Putamen (tissue), 1 donor: ENCODE measurements around the gene ABCG1.
A peak's percentile ranks its signal among the peaks of the same experiment; 100 is the strongest.

Experiments
- DNase-seq: peaks from one replicate; pipeline ENCODE4 v3.0.0-alpha.2; 2016; ENCODE audit warnings: low spot score

Gene ABCG1

DNA sequence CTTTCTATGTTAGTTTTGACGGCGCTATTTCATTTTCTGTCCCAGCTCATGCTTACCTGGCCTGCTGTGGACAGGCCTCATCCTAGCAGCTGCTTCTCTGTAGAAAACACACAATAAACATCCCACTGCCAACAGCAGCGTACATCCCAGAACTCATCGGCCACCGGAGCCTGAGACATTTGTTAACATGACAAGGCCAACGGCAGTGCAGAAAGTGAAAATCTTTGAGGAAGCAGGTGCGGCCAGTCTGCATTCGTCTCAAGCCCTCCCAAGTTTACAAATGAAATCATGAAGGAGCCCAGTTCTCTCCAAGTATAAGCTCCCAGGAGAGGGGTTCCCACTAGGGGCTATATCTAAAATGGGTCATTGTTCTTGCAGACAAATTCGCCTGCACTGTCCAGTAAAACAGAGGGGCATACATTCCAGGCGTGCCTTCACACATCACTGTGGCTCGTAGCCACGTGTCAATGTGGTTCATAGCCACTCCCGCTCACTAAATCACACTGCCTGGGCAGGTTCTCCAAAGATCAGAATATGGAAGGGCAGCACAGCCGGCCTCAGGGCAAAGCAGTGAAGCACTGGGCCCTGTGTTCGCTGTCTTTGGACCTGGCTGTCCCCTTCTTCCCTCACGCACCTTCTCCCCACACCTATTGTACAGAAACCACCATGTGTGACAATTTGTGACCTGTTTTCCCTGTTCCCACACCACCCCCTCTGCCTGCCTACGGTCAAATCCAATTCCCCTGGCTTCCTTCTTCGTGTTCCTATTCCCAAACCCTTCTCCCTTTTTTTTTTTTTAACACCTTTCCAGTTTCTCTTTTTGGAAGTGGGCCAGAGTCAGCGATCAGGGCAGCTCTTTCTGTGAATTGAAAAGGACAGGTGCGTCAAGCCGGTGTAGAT, 27.0 kb upstream of the ABCG1 start:
- no peak for DNase-seq

DNA sequence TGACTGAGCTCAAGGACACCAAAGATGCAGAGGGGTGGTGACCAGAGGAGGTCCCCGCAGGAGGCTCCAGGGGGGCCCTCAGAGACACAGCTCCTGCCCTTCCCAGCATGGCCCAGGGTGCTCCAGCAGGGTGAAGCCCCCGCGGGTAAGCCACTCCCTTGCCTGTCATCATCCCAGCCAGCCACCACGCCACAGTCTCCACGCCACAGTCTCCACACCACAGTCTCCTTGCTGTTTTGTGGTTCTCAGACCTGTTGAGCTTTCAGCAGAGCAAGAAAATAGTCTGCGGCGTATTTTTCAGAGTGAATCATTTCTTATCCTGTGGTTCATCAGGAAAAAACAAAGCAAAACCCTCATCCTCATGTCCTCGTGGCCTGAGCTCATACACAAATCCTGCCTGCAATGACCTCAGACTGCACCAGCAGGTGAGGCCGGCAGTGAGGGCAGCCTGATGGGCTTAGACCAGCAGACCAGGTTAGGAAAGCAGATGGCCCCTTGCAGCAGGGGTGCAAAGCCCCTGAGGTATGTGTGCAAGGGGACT, 25.7 kb upstream of the ABCG1 start:
- DNase-seq, result no peak

DNA sequence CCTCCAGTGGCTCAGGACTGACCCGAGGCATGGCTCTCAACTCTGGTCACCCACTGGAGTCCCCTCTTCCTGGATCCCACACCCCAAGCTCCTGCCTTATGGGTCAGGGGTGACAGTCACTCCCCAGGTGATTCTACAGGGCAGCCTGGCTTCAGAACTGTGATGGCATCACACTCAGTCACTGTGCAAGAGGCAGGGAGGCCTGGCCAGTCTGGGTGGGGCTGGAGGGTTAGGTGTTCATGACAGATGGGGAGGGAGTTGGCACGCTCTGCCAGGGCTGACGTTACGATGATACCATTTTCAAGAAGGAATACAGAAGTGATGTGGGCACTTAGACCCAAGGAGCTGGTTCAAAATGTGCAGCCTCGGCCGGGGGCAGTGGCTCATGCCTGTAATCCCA, 25.2 kb upstream of the ABCG1 start:
- DNase-seq, result no peak

DNA sequence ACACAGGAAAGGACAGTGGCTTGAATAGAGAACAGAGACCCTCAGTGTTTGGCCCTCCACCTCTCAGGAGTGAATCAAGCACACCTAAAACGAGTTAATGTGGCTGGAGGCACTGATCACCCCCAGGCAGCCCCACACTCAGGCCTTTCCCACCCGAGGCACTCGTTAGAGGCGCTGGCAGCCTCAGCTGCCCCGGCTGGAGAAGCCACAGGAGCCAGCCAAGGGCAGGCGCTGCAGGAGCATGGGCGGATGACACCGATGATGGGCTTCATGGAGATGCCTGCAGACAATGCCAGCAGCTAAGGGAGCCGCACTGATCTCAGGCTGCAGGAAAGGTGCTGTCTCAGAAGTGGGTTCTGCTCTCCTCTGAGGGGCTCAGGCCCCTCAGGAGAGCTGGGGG, 24.1 kb upstream of the ABCG1 start:
- no peak for DNase-seq

DNA sequence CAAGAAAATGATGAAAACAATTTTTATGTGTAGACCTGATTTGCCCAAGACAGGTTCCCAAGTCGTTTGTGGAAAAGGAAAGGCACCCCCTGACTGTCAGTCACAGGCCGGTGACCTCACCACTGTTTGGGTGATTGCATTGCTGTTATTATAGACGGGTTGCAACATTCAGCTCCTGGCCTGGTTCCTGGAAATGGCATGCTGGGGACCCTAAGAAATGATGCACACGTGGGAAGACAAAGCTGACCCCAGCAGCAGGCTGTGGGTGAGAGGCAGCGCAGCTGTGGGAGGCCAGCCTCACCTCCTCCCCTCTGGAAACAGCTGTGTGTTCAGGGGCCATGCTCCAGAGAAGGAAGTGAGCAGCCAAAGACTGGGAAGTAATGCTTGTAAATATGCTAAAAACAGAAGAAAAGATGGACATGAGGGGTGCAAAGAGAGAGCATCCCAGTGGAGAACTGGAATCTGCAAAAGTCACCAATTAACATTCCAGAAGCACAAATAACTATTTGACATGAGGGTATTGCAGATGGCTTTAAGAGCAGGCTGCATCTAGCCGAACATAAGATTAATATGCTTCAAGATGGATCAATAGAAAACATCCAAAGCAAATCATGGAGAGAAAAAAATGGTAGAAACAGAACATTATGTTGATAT, 23.4 kb upstream of the ABCG1 start:
- DNase-seq, result no peak

DNA sequence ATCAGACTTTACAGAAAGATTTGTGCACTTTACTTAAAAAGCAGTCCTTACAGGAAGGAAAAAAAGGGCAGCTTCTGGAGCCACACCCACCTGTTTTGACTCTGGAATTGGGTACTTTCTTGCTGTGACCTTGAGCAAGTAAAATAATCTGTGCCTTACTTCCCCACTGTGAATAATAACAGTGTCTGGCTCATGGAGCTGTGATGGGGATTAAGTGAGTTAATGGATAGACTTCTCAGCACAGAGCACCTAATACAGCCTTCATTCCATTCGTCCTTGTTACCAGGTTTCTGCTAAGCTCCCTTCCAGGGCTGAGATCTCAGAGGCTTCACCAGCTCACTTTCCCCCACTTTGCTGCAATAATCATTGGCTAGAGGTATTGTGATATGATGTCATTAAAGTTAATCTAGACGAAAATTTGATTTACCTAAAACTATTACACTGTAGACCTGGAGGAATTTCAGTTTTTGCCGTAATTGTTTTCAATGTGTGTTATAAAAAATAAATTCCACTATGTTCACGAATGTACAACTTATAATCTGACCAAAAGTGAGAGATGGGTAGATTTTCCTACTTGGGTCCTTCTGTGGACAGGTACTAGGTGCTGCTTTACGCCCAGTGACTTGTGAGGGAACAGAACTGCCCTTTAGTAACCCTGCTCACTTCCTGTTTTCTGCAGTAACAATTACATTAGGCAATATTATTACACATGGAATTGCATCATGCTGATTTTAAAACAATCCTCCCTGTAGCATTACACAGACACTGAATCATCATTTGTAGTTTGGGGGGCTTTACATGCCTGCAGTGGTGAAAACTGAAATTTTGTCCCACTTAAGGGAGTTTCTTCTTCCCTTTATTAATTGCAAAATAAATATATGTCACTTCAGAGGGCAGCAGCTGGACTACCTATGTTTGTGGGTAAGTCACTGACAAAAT, 19.7 kb upstream of the ABCG1 start:
- DNase-seq, result no peak

DNA sequence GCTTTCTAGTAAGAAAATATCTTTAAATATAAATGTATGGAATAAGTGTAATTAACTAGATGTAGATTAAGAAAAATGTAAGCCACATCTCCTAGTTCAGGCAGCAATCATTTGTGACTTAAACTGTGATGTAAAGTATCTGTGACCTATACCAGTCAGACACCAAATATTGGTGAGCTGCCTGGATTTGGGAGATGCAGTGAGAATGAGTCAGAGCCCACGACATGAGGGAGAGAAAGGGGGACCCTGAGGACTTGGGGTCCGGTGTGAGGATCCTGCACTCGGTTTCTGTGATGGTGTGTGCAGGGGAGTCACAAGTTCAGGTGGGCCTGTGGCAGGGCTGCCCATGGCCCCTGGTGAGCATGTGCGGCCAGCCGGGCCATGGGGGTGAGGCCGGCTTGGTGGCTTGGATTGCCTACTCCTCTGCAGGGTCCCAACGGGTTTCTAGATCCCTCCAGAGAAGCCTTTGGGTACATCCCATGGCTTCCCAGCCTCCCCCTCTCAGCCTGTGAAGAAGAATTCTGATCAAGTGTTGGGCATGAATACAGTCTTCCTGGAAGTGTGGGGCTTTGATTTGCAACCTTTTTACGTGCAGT, 19.0 kb upstream of the ABCG1 start:
- DNase-seq, result no peak

DNA sequence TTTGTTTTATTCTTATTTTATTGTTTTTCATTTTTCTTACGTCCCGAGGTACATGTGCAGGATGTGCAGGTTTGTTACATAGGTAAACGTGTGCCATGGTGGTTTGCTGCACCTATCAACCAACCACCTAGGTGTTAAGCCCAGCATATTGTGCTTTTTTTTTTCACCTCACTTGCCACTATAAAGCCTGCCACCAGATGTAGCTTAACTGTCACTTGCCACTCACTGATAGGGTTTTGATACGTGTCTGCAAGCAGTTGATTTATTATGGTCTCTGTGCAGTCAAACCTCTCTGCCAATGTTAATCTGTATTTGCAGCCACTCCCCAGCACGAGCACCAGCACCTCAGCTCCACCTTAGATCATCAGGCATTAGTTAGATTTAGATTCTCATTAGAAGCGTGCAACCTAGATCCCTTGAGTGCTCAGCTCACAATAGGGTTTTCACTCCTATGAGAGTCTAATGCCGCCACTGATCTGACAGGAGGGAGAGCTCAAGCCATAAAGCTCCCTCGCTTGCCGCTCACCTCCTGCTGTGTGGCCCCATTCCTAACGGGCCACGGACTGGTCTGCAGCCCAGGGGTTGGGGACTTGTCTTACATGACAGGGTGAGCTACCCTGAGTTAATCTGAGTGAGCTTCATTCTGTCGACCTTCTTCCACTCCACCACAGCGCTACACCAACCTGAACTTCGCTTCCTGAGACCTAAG, 17.9 kb upstream of the ABCG1 start:
- DNase-seq, result no peak

DNA sequence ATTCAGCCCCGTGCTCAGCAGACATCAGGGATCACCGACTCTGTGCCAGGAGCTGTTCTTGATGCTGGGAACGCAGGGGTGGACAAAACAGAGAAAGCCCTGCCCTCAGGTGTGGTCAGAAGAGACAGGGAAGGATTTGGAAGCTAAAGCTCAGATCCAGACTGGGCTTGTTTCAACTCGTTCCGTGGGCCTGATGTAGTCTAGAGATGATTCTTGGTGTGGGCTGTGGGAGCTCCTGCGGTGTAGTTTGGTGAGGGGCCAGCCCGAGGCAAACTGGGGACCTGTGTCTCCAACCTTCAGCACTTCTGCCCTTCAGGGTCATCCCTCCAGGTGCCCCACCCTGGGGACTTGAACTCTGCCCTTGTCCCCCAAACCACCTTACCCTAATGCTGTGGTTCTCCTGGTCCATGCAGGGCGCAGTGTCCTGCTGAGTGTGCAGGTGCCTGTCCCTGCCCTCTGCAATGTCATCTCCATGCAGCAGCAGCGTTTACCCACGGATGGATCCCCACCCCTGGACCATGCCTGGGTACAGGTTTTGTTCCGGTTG, 17.3 kb upstream of the ABCG1 start:
- DNase-seq, result no peak

DNA sequence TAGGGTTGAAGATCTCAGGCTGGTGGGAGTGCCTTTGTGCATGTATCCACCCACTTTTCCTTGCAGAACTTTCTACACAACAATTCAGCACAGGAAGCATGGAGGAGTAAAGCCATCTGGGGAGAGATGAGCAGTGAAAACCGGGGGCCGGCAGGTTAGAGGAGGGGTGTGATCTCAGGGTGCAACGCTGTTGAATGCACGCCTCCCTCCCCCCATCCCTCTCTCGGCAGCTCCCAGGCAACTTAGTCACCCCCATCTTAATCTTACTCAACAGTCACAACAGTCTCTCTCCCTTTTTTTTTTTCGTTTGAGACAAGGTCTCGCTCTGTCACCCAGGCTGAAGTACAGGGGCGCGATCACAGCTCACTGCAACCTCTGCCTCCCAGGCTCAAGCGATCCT, 16.6 kb upstream of the ABCG1 start:
- peak; percentile 84 for DNase-seq

DNA sequence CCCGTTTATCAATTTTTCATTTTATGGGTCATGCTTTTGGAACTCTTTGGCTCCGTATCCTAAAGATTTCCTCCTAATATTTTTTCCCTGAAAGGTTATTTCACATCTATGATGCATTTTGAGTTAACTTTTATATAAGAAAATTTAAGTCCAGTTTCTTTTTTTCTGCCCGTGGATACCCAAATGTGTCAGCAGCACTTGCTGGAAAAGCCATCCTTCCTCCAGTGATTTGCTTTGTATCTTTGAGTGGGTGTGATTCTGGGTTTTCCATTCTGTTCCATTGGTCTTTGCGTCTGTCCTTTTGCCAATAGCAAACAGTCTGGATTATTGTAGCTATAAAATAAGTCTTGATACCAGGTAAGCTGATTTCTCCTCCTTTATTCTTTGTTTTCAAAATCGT, 15.6 kb upstream of the ABCG1 start:
- no peak for DNase-seq

DNA sequence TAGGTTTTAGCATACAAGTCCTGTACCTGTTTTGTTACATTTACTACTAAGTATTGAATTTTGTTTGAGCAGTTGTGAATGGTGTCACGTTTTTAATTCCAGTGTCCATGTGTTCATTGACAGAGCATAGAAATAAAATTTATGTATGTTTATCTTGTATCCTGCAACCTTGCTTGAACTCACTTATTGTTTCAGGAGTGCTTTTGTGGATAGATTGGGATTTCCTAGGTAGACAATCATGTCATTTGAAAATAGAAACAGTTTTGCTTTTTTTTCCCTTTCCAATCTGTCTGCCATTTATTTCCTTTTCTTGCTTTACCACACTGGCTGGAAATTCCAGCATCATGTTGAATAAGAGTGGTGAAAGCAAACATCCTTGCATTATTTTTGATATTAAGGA, 15.0 kb upstream of the ABCG1 start:
- no peak for DNase-seq

DNA sequence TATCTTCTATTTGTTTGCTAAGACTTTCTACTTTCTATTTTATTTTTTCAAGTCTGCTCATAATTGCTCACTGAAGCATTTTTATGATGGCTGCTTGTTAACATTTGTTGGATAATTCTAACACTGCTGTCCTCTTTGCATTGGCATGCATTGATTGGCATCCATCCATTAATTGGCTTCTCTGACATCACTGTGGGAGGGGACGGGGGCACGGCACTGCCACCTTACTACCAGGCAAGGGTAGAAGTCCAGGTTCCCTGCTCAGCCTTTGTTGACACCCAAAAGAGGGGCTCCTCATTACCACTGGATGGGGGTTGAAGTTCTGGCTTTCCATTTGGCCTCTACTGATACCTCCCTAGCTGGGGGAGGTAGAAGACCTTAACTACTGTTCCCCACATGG, 11.5 kb upstream of the ABCG1 start:
- no peak for DNase-seq

DNA sequence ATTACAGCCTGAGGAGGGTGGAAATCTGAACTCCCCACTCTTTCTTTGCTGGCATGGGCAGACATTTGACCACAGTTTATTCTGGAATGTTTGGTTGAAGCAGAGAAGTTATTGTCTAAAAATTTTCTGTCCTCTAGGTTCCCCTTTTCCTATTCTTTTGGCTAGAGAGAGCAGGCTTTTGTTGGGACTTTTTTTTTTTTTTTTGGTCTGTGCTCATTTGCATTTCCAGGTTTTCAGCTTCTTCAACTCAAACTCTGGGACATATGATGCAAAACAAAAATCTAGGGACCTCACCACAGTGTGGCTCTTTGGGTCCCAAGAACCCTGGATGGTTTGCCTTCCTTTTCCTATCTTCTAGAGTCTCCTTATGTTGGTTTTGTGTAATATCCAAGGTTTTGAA, 10.9 kb upstream of the ABCG1 start:
- DNase-seq, result no peak

DNA sequence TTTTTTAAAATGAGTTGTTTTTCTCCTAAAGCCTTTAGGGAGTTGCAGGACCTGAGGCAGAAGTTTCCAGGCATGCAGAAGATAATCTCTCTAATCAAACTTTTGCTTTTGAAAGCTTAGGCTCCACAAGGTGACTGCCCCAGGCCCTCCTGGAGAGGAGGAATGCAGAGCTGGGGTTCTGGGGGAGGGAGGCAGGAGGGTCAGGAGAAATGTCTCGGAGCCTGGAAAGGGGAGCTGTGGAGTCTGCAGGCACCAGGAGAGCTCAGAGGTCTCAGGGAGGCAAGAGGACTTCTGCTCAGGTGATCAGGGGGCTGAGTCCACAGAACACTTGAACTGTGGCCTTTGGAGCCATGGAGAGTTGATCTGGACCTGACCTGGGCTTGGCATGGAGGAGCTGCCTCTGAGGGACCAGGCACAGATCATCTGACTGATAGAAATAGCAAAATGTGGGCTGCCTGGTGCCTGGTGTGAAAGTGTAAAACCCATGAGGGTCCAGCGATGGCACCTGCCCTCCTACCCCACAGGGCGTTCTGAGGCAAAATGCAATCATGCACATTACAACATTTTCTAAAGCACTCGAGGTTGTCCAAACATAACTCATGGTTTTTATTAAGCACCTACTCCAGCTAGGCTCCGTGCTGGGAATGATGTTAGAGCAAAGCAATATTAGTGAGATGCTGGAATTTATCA, 10.0 kb upstream of the ABCG1 start:
- DNase-seq, result no peak

DNA sequence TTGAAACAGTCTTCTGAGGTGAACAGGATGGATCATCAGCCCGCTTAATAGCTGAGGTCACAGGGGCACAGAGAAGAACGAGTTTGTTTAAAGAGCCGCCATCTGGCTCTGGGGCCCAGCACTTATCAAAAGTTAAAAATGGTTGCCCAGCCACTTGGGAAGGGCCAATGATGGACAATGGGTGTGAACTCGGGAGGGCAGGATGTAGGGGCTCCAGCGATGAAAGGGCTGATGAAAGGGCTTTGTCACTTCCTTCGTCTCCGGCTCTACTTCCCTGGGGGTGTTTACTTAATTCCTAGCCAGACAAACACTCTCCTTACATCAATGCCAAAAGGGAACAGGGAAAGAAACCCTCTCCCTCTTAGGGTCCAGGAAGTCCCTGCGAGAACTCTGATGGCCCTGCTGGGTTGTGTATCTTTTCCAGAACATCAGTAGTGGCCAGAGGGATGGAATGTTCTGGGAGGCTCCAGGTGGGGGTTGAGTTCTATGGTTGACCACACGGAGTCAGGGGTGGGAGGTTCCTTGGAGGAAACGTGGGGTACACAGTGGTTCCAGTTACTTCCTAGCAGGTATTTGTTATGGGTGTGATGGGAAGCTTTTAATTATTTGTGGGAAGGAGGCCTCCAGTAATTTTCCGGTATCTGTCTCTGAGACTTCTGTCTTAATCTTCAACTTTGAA, 9.0 kb upstream of the ABCG1 start:
- no peak for DNase-seq

DNA sequence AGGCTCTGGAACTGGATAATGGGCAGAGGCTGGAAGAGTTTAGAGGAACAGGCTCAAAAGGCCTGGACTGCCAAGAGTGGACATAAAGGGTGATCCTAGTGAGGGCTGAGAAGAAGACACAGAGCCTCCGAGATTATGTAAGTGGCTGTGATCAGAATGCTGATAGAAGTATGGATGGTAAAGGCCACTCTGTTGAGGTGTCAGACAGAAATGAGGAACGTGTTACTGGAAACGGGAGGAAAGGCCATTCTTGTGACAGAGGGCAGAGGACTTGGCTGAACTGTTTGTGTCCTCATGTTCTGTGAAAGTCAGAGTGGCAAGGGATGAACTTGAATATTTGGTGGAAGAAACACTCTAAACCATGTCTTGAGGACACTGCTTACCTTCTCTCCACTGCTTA, 6.7 kb upstream of the ABCG1 start:
- DNase-seq, result no peak

DNA sequence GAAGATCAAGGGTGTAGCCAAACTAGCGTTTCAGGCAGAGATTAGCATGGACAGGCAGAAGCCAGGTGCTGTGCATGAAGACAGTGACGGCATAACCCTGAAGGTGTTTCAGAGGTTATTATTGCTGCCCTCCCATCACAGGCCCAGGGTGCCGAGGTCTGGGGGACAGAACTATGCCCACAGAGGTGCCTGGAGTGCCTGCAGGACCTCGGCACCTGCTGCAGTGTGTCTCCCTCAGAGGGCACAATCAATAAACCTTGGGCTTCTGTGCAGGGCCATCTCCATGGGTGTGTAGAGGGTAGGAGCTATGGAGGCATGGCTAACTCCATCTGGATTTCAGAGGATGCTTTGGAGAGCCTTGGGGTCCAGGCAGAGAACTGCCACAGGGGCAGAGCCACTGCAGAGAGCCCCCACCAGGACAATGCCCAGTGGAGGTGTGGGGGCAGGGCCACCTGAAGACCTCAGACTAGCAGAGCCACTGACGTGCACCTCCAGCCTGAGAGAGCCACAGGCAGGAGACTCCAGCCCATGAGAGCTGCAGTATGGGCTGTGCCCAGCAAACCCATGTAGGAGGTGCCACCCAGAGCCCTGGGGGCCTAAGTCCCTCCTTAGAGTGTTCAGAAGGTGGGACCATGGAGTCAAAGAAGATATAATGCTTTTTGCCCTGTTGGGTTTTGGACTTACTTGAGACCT, 5.7 kb upstream of the ABCG1 start:
- no peak for DNase-seq

DNA sequence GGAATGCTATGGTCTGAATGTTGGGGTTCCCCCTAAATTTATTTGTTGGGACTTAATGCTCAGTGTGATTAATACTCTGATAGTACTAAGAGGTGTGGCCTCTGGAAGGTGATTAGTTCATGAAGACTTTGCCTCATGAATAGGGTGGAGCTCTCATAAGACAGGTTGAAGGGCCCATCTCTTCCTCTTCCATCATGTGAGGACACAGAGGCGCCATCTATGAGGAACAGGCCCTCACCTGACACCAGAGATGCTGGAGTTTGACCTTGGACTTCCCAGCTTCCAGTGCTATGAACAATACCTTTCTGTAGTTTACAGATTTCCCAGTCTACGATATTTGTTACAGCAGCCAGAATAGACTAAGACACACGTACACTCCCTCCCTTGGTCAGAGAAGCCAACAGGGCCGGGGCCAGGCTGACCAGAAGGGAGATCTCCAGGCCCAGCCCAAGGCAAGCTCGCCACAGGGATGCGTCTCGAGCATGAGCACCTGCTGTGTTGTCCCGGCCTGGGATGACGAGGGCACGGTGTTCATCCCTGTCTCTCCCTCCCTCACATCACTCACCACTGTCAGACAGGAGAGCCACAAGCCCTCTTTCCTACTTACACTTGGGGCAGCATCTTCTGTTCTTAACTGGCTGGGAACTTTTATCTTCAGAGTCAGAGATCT, 4.7 kb upstream of the ABCG1 start:
- no peak for DNase-seq
